ENCODE data around the gene NPDC1.

- TF ChIP-seq CTCF (conservative IDR thresholded peaks at IDR 0.05) (no peak), ZFX (IDR thresholded peaks at IDR 0.05) (no peak)
Measured at GRCh38 chr9:137076636-137077009, 30.6 kb upstream of the NPDC1 start.

Data from C4-2B (cell line).